Left ventricle myocardium inferior (tissue), 1 donor: ENCODE results near the gene ADH6. TPM values are rescaled to one million over a fixed set of nuclear protein-coding genes. Genes with fewer than 3 reads are reported as not detected.

Source experiments
- DNase-seq: peaks from one replicate; pipeline ENCODE4 v3.0.0-alpha.2; 2020
- H3K27ac ChIP-seq: fragments of 200-600 bp; replicated peaks from 2 replicates; pipeline ENCODE4 v1.8.0; 2021
- H3K27me3 ChIP-seq: fragments of 200-600 bp; 2 replicates; pipeline ENCODE4 v1.8.0; 2021; ENCODE audit warnings: low read depth
- H3K36me3 ChIP-seq: fragments of 200-600 bp; 2 replicates; pipeline ENCODE4 v1.8.0; 2021
- H3K4me1 ChIP-seq: fragments of 200-600 bp; 2 replicates; pipeline ENCODE4 v1.8.0; 2021
- H3K4me3 ChIP-seq: fragments of 200-600 bp; 2 replicates; pipeline ENCODE4 v1.8.0; 2021; ENCODE audit warnings: mild to moderate bottlenecking, moderate library complexity
- H3K9me3 ChIP-seq: fragments of 200-600 bp; replicated peaks from 2 replicates; pipeline ENCODE4 v1.8.0; 2021
- CTCF ChIP-seq: fragments of 200-600 bp; IDR thresholded peaks from 2 replicates; pipeline ENCODE4 v1.8.0; 2021; ENCODE audit warnings: antibody characterized with exemption, mild to moderate bottlenecking, borderline replicate concordance
- intact Hi-C: fragments of 100-400 bp; cut with micrococcal nuclease; formaldehyde crosslinking; loops from one replicate; pipeline ENCODE4 v1.11.0; 2022
- total RNA-seq: library from RNA; stranded (reverse); fragmentation: NEBNext Ultra II Directional; extraction: Animal tissue kit (Norgen Biotek cat#: 25700); gene quantifications from one replicate; pipeline ENCODE4 v1.2.1, GENCODE V29; 2021
- donor health status: DM: no; HTN: yes; CAD: no; lungs with severe emphysema.

ADH6 gene
- total RNA-seq, 1 donor from 2014 or later = not detected

GRCh38 chr4:99157478-99157935 is 61.5 kb downstream of the ADH6 start:
- H3K4me1 ChIP-seq = no peaks in the 10 kb centered on the region
- no peaks in the 10 kb centered on the region for H3K9me3 ChIP-seq
- H3K36me3 ChIP-seq = no peaks in the 10 kb centered on the region
- no peaks in the 10 kb centered on the region for H3K27me3 ChIP-seq
- TF ChIP-seq CTCF = no peak
- H3K4me3 ChIP-seq = no peak overlapping the region
- intact Hi-C loops = no loop called here
- DNase-seq = no peak
- H3K27ac ChIP-seq = no peak overlapping the region

- H3K9me3 ChIP-seq = no peaks in the 10 kb centered on the region
- no peak for TF ChIP-seq CTCF
- no peaks in the 10 kb centered on the region for H3K27me3 ChIP-seq
- no peaks in the 10 kb centered on the region for H3K4me1 ChIP-seq
- no peaks in the 10 kb centered on the region for H3K36me3 ChIP-seq
- H3K4me3 ChIP-seq = no peak overlapping the region
- no peak for DNase-seq
- intact Hi-C loops = no loop called here
- no peak overlapping the region for H3K27ac ChIP-seq
Observed at GRCh38 chr4:99156992-99157391, 62.1 kb downstream of the ADH6 start.

GRCh38 chr4:99154658-99155342 is 64.2 kb downstream of the ADH6 start:
- no peaks in the 10 kb centered on the region for H3K4me1 ChIP-seq
- H3K27me3 ChIP-seq = no peaks in the 10 kb centered on the region
- no peaks in the 10 kb centered on the region for H3K36me3 ChIP-seq
- H3K27ac ChIP-seq = no peak overlapping the region
- no peak for TF ChIP-seq CTCF
- intact Hi-C loops = no loop called here
- H3K4me3 ChIP-seq = no peak overlapping the region
- H3K9me3 ChIP-seq = no peaks in the 10 kb centered on the region
- DNase-seq = no peak

Other genes starting within 250 kb of the ADH6 start
- gene METAP1, start 223.5 kb downstream of the ADH6 start, total RNA-seq = 50.8 TPM
- gene ADH5, start 130.5 kb downstream of the ADH6 start, total RNA-seq = 179 TPM
- not detected for gene ADH4, start 74.9 kb downstream of the ADH6 start, total RNA-seq
- gene ADH1A, start 71.7 kb upstream of the ADH6 start, total RNA-seq = 0.36 TPM
- 91.9 TPM for gene ADH1B, start 102.2 kb upstream of the ADH6 start, total RNA-seq
- 2.6 TPM for gene ADH1C, start 133.5 kb upstream of the ADH6 start, total RNA-seq
- gene ADH7, start 216.1 kb upstream of the ADH6 start, total RNA-seq = not detected